ENCODE data around the gene NELL2.

NELL2 gene

GRCh38 chr12:44874981-44875416, 1.1 kb downstream of the NELL2 start:
- ATAC-seq (replicated peaks; ENCODE audit: extremely low read depth, poor library complexity, severe bottlenecking) (peak; percentile 8), DNase-seq (ENCODE audit: low spot score in 2 of 2) (no peak)
- peaks cover 31% of the 10 kb centered on the region for H3K27me3 Mint-ChIP-seq
- H3K4me3 Mint-ChIP-seq: peak overlapping the region; percentile 93
- no peaks in the 10 kb centered on the region for H3K9me3 Mint-ChIP-seq
- peaks cover 35% of the 10 kb centered on the region for H3K4me1 Mint-ChIP-seq
- peak overlapping the region; percentile 94 for H3K27ac Mint-ChIP-seq (ENCODE audit: low read depth)
- peaks cover 8% of the 10 kb centered on the region for H3K36me3 Mint-ChIP-seq (ENCODE audit: insufficient read depth)

DNA sequence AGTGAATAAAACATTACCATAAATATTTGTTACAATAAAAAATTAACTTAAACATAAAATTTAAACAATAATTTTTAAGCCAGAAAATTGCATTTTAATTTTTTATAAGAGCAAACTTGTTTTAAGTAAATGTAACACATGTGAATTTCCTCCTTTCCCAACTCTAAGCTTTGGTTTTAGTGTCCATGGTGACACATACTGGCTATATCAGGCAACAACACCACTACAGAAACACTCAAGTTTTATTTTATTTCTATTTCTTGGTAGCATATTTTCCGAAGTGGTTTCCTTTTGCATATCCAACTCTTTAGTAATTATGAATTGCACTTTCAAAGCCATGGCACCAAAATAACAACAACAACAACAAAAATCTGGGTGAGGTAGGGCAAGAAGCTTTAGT, 2.2 kb downstream of the NELL2 start:
- Mint-ChIP-seq H3K27me3 (peaks cover 31% of the 10 kb centered on the region), H3K9me3 (no peaks in the 10 kb centered on the region), H3K4me1 (peaks cover 42% of the 10 kb centered on the region), H3K4me3 (peak overlapping the region; percentile 93), H3K27ac (ENCODE audit: low read depth) (peak overlapping the region; percentile 94), H3K36me3 (ENCODE audit: insufficient read depth) (peaks cover 10% of the 10 kb centered on the region)
- DNase-seq (ENCODE audit: low spot score in 2 of 2): no peak
- no peak for ATAC-seq (replicated peaks; ENCODE audit: extremely low read depth, poor library complexity, severe bottlenecking)

GRCh38 chr12:44869503-44869902, 6.6 kb downstream of the NELL2 start:
- H3K27ac Mint-ChIP-seq (ENCODE audit: low read depth): no peak overlapping the region
- ATAC-seq (replicated peaks; ENCODE audit: extremely low read depth, poor library complexity, severe bottlenecking): no peak
- peaks cover 18% of the 10 kb centered on the region for H3K4me1 Mint-ChIP-seq
- no peak for DNase-seq (ENCODE audit: low spot score in 2 of 2)
- peaks cover 2% of the 10 kb centered on the region for H3K27me3 Mint-ChIP-seq
- peaks cover 7% of the 10 kb centered on the region for H3K9me3 Mint-ChIP-seq
- H3K4me3 Mint-ChIP-seq: no peak overlapping the region
- H3K36me3 Mint-ChIP-seq (ENCODE audit: insufficient read depth): peaks cover 2% of the 10 kb centered on the region

DNA sequence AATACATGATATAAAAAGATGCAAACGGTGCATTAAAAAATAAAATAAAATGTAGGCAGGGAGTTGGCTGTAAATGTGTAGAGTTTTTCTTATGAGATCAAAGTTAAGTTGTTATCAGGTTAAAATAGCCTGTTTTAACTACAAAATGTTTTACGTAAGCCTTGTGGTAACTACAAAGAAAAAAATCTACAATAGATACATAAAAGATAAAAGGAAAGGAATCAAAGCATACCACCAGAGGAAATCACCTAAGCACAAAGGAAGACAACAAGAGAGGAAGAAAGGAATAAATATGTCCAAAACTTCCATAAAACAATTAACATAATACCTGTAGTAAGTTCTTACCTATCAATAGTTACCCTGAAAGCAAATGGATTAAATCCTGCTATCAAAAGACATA, 12.2 kb downstream of the NELL2 start:
- peak overlapping the region; percentile 71 for H3K27ac Mint-ChIP-seq (ENCODE audit: low read depth)
- H3K4me1 Mint-ChIP-seq: peaks cover 12% of the 10 kb centered on the region
- H3K27me3 Mint-ChIP-seq: no peaks in the 10 kb centered on the region
- peak; percentile 70 for ATAC-seq (replicated peaks; ENCODE audit: extremely low read depth, poor library complexity, severe bottlenecking)
- no peaks in the 10 kb centered on the region for H3K36me3 Mint-ChIP-seq (ENCODE audit: insufficient read depth)
- peak overlapping the region; percentile 2 for H3K4me3 Mint-ChIP-seq
- H3K9me3 Mint-ChIP-seq: peaks cover 7% of the 10 kb centered on the region
- DNase-seq (ENCODE audit: low spot score in 2 of 2): no peak

GRCh38 chr12:44859998-44860689, 16.0 kb downstream of the NELL2 start:
- Mint-ChIP-seq H3K4me1 (peaks cover 44% of the 10 kb centered on the region), H3K4me3 (peak overlapping the region; percentile 4), H3K9me3 (no peaks in the 10 kb centered on the region), H3K27me3 (no peaks in the 10 kb centered on the region), H3K36me3 (ENCODE audit: insufficient read depth) (peaks cover 2% of the 10 kb centered on the region), H3K27ac (ENCODE audit: low read depth) (no peak overlapping the region)
- no peak for DNase-seq (ENCODE audit: low spot score in 2 of 2)
- no peak for ATAC-seq (replicated peaks; ENCODE audit: extremely low read depth, poor library complexity, severe bottlenecking)

GRCh38 chr12:44858226-44858855, 17.8 kb downstream of the NELL2 start:
- no peaks in the 10 kb centered on the region for H3K27me3 Mint-ChIP-seq
- H3K27ac Mint-ChIP-seq (ENCODE audit: low read depth): peak overlapping the region; percentile 26
- no peak overlapping the region for H3K4me3 Mint-ChIP-seq
- H3K9me3 Mint-ChIP-seq: no peaks in the 10 kb centered on the region
- peaks cover 44% of the 10 kb centered on the region for H3K4me1 Mint-ChIP-seq
- peaks cover 2% of the 10 kb centered on the region for H3K36me3 Mint-ChIP-seq (ENCODE audit: insufficient read depth)
- ATAC-seq (replicated peaks; ENCODE audit: extremely low read depth, poor library complexity, severe bottlenecking) (no peak), DNase-seq (ENCODE audit: low spot score in 2 of 2) (no peak)

GRCh38 chr12:44852483-44852882, 23.6 kb downstream of the NELL2 start:
- Mint-ChIP-seq H3K4me3 (no peak overlapping the region), H3K9me3 (no peaks in the 10 kb centered on the region), H3K27ac (ENCODE audit: low read depth) (no peak overlapping the region), H3K4me1 (peaks cover 52% of the 10 kb centered on the region), H3K27me3 (no peaks in the 10 kb centered on the region), H3K36me3 (ENCODE audit: insufficient read depth) (peaks cover 11% of the 10 kb centered on the region)
- ATAC-seq (replicated peaks; ENCODE audit: extremely low read depth, poor library complexity, severe bottlenecking): no peak
- DNase-seq (ENCODE audit: low spot score in 2 of 2): no peak

- no peaks in the 10 kb centered on the region for H3K9me3 Mint-ChIP-seq
- H3K4me1 Mint-ChIP-seq: peaks cover 48% of the 10 kb centered on the region
- DNase-seq (ENCODE audit: low spot score in 2 of 2) (no peak), ATAC-seq (replicated peaks; ENCODE audit: extremely low read depth, poor library complexity, severe bottlenecking) (no peak)
- H3K36me3 Mint-ChIP-seq (ENCODE audit: insufficient read depth): peaks cover 13% of the 10 kb centered on the region
- H3K4me3 Mint-ChIP-seq: no peak overlapping the region
- H3K27ac Mint-ChIP-seq (ENCODE audit: low read depth): no peak overlapping the region
- H3K27me3 Mint-ChIP-seq: no peaks in the 10 kb centered on the region
These were observed 24.5 kb downstream of the NELL2 start for GRCh38 chr12:44851586-44851985.

- peak overlapping the region; percentile 76 for H3K4me3 Mint-ChIP-seq
- H3K36me3 Mint-ChIP-seq (ENCODE audit: insufficient read depth): peaks cover 15% of the 10 kb centered on the region
- ATAC-seq (replicated peaks; ENCODE audit: extremely low read depth, poor library complexity, severe bottlenecking) (no peak), DNase-seq (ENCODE audit: low spot score in 2 of 2) (no peak)
- no peaks in the 10 kb centered on the region for H3K9me3 Mint-ChIP-seq
- H3K4me1 Mint-ChIP-seq: peaks cover 53% of the 10 kb centered on the region
- H3K27ac Mint-ChIP-seq (ENCODE audit: low read depth): peak overlapping the region; percentile 98
- H3K27me3 Mint-ChIP-seq: no peaks in the 10 kb centered on the region
These were observed 27.4 kb downstream of the NELL2 start for GRCh38 chr12:44848703-44849085.

GRCh38 chr12:44847888-44848702, 28.0 kb downstream of the NELL2 start:
- H3K27me3 Mint-ChIP-seq: no peaks in the 10 kb centered on the region
- H3K4me3 Mint-ChIP-seq: peak overlapping the region; percentile 76
- ATAC-seq (replicated peaks; ENCODE audit: extremely low read depth, poor library complexity, severe bottlenecking) (peak; percentile 93), DNase-seq (ENCODE audit: low spot score in 2 of 2) (peak; percentile 33 to 73)
- peak overlapping the region; percentile 98 for H3K27ac Mint-ChIP-seq (ENCODE audit: low read depth)
- H3K36me3 Mint-ChIP-seq (ENCODE audit: insufficient read depth): peaks cover 15% of the 10 kb centered on the region
- no peaks in the 10 kb centered on the region for H3K9me3 Mint-ChIP-seq
- peaks cover 57% of the 10 kb centered on the region for H3K4me1 Mint-ChIP-seq

GRCh38 chr12:44847403-44847802, 28.7 kb downstream of the NELL2 start:
- H3K9me3 Mint-ChIP-seq: no peaks in the 10 kb centered on the region
- peaks cover 59% of the 10 kb centered on the region for H3K4me1 Mint-ChIP-seq
- peaks cover 15% of the 10 kb centered on the region for H3K36me3 Mint-ChIP-seq (ENCODE audit: insufficient read depth)
- H3K27me3 Mint-ChIP-seq: no peaks in the 10 kb centered on the region
- peak overlapping the region; percentile 76 for H3K4me3 Mint-ChIP-seq
- DNase-seq (ENCODE audit: low spot score in 2 of 2) (no peak), ATAC-seq (replicated peaks; ENCODE audit: extremely low read depth, poor library complexity, severe bottlenecking) (peak; percentile 1)
- peak overlapping the region; percentile 98 for H3K27ac Mint-ChIP-seq (ENCODE audit: low read depth)

DNA sequence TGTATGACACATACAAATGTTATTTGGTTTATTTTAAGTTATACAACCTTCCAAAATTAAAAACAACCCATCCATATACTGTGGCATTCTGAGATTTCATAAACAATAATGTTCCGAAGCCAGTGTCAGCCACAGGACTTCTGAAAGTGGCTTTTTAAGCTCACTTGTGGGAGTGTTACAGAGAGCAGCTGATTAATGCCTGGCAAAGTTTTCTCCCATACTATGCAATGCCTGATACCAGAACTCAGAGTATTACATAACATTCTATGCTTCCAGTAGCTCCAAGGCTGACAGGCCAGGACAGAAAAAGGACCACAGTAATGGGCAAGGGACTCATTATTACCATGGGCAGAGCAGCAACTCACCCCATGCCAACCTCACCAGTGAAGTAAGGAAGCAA, 29.3 kb downstream of the NELL2 start:
- H3K27ac Mint-ChIP-seq (ENCODE audit: low read depth): peak overlapping the region; percentile 98
- H3K4me1 Mint-ChIP-seq: peaks cover 57% of the 10 kb centered on the region
- no peak for ATAC-seq (replicated peaks; ENCODE audit: extremely low read depth, poor library complexity, severe bottlenecking)

More for the DNA sequence above, 29.3 kb downstream of the NELL2 start:
- Mint-ChIP-seq H3K4me3 (peak overlapping the region; percentile 76), H3K27me3 (no peaks in the 10 kb centered on the region), H3K9me3 (no peaks in the 10 kb centered on the region), H3K36me3 (ENCODE audit: insufficient read depth) (peaks cover 15% of the 10 kb centered on the region)
- DNase-seq (ENCODE audit: low spot score in 2 of 2): no peak
